ENCODE measurements around the gene SMOC2. TPM values are rescaled to one million over a fixed set of nuclear protein-coding genes. Genes with fewer than 3 reads are reported as not detected.
"Not testable (repeated sequence)": the region's sequence is repeated elsewhere in the genome, so short reads cannot be mapped to it uniquely, and the experiment has no call there.

SMOC2 gene
- total and polyA plus RNA-seq, 2 donors, result 61.1 to 176 TPM

GRCh38 chr6:168599118-168599494 is 158.1 kb downstream of the SMOC2 start:
- no peak overlapping the region for H3K4me3 ChIP-seq (ENCODE audit: low read depth, low read length)
- no peak overlapping the region for H3K27ac ChIP-seq (ENCODE audit: low read depth)
- no peaks in the 10 kb centered on the region for H3K4me1 ChIP-seq (ENCODE audit: insufficient read depth)
- WGBS, result 83% methylated on average over 4 of the region's 4 CpGs
- no peak for DNase-seq (ENCODE audit: extremely low spot score)
- H3K36me3 ChIP-seq (ENCODE audit: insufficient read depth), result no peaks in the 10 kb centered on the region

GRCh38 chr6:168599769-168600330 is 158.9 kb downstream of the SMOC2 start:
- H3K4me3 ChIP-seq (ENCODE audit: low read depth, low read length), result no peak overlapping the region
- 98% methylated on average over 11 of the region's 11 CpGs for WGBS
- no peaks in the 10 kb centered on the region for H3K36me3 ChIP-seq (ENCODE audit: insufficient read depth)
- no peak for DNase-seq (ENCODE audit: extremely low spot score)
- no peak overlapping the region for H3K27ac ChIP-seq (ENCODE audit: low read depth)
- no peaks in the 10 kb centered on the region for H3K4me1 ChIP-seq (ENCODE audit: insufficient read depth)

GRCh38 chr6:168600381-168600780 is 159.4 kb downstream of the SMOC2 start:
- no peak for DNase-seq (ENCODE audit: extremely low spot score)
- WGBS, result 96% methylated on average over 11 of the region's 11 CpGs
- Histone ChIP-seq H3K4me3 (ENCODE audit: low read depth, low read length) (no peak overlapping the region), H3K4me1 (ENCODE audit: insufficient read depth) (no peaks in the 10 kb centered on the region), H3K36me3 (ENCODE audit: insufficient read depth) (no peaks in the 10 kb centered on the region), H3K27ac (ENCODE audit: low read depth) (no peak overlapping the region)

- Histone ChIP-seq H3K4me1 (ENCODE audit: insufficient read depth) (no peaks in the 10 kb centered on the region), H3K27ac (ENCODE audit: low read depth) (no peak overlapping the region), H3K4me3 (ENCODE audit: low read depth, low read length) (no peak overlapping the region), H3K36me3 (ENCODE audit: insufficient read depth) (no peaks in the 10 kb centered on the region)
- DNase-seq (ENCODE audit: extremely low spot score), result no peak
- 68% methylated on average over 17 of the region's 17 CpGs for WGBS
These were observed 160.1 kb downstream of the SMOC2 start for GRCh38 chr6:168601111-168601510.

- DNase-seq (ENCODE audit: extremely low spot score), result no peak
- H3K4me3 ChIP-seq (ENCODE audit: low read depth, low read length), result no peak overlapping the region
These were observed 160.6 kb downstream of the SMOC2 start for GRCh38 chr6:168601546-168601945.

GRCh38 chr6:168602576-168602975 is 161.6 kb downstream of the SMOC2 start:
- Histone ChIP-seq H3K36me3 (ENCODE audit: insufficient read depth) (no peaks in the 10 kb centered on the region), H3K4me3 (ENCODE audit: low read depth, low read length) (no peak overlapping the region), H3K4me1 (ENCODE audit: insufficient read depth) (no peaks in the 10 kb centered on the region), H3K27ac (ENCODE audit: low read depth) (no peak overlapping the region)
- WGBS, result 91% methylated on average over 4 of the region's 4 CpGs
- no peak for DNase-seq (ENCODE audit: extremely low spot score)

More at GRCh38 chr6:168601546-168601945, 160.6 kb downstream of the SMOC2 start:
- Histone ChIP-seq H3K27ac (ENCODE audit: low read depth) (no peak overlapping the region), H3K36me3 (ENCODE audit: insufficient read depth) (no peaks in the 10 kb centered on the region), H3K4me1 (ENCODE audit: insufficient read depth) (no peaks in the 10 kb centered on the region)
- 53% methylated on average over 10 of the region's 10 CpGs for WGBS

- no peak overlapping the region for H3K4me3 ChIP-seq (ENCODE audit: low read depth, low read length)
- WGBS, result 80% methylated on average over 4 of the region's 4 CpGs
- H3K27ac ChIP-seq (ENCODE audit: low read depth), result no peak overlapping the region
- H3K4me1 ChIP-seq (ENCODE audit: insufficient read depth), result no peaks in the 10 kb centered on the region
- H3K36me3 ChIP-seq (ENCODE audit: insufficient read depth), result no peaks in the 10 kb centered on the region
- no peak for DNase-seq (ENCODE audit: extremely low spot score)
These were observed 162.2 kb downstream of the SMOC2 start for GRCh38 chr6:168603234-168603633.

GRCh38 chr6:168605964-168606363 is 165.0 kb downstream of the SMOC2 start:
- 75% methylated on average over 7 of the region's 7 CpGs for WGBS
- DNase-seq (ENCODE audit: extremely low spot score), result no peak
- no peak overlapping the region for H3K27ac ChIP-seq (ENCODE audit: low read depth)
- H3K4me3 ChIP-seq (ENCODE audit: low read depth, low read length), result no peak overlapping the region
- no peaks in the 10 kb centered on the region for H3K36me3 ChIP-seq (ENCODE audit: insufficient read depth)
- no peaks in the 10 kb centered on the region for H3K4me1 ChIP-seq (ENCODE audit: insufficient read depth)

- WGBS, result 96% methylated on average over 16 of the region's 16 CpGs
- H3K4me1 ChIP-seq (ENCODE audit: insufficient read depth), result no peaks in the 10 kb centered on the region
- no peak overlapping the region for H3K27ac ChIP-seq (ENCODE audit: low read depth)
- no peak overlapping the region for H3K4me3 ChIP-seq (ENCODE audit: low read depth, low read length)
- H3K36me3 ChIP-seq (ENCODE audit: insufficient read depth), result no peaks in the 10 kb centered on the region
- DNase-seq (ENCODE audit: extremely low spot score), result no peak
These were observed 165.7 kb downstream of the SMOC2 start for GRCh38 chr6:168606722-168607121.

- no peaks in the 10 kb centered on the region for H3K4me1 ChIP-seq (ENCODE audit: insufficient read depth)
- WGBS, result 54% methylated on average over 15 of the region's 15 CpGs
- no peaks in the 10 kb centered on the region for H3K36me3 ChIP-seq (ENCODE audit: insufficient read depth)
- H3K27ac ChIP-seq (ENCODE audit: low read depth), result no peak overlapping the region
- H3K4me3 ChIP-seq (ENCODE audit: low read depth, low read length), result no peak overlapping the region
- DNase-seq (ENCODE audit: extremely low spot score), result no peak
These were observed 166.5 kb downstream of the SMOC2 start for GRCh38 chr6:168607272-168608112.

- WGBS, result 86% methylated on average over 11 of the region's 11 CpGs
These were observed 167.1 kb downstream of the SMOC2 start for GRCh38 chr6:168608113-168608400.

GRCh38 chr6:168609026-168609685 is 168.2 kb downstream of the SMOC2 start:
- no peak for DNase-seq (ENCODE audit: extremely low spot score)
- no peak overlapping the region for H3K4me3 ChIP-seq (ENCODE audit: low read depth, low read length)
- 64% methylated on average over 13 of the region's 13 CpGs for WGBS
- H3K36me3 ChIP-seq (ENCODE audit: insufficient read depth), result no peaks in the 10 kb centered on the region
- H3K4me1 ChIP-seq (ENCODE audit: insufficient read depth), result no peaks in the 10 kb centered on the region
- H3K27ac ChIP-seq (ENCODE audit: low read depth), result no peak overlapping the region

More at GRCh38 chr6:168608113-168608400, 167.1 kb downstream of the SMOC2 start:
- Histone ChIP-seq H3K4me1 (ENCODE audit: insufficient read depth) (no peaks in the 10 kb centered on the region), H3K27ac (ENCODE audit: low read depth) (no peak overlapping the region), H3K36me3 (ENCODE audit: insufficient read depth) (no peaks in the 10 kb centered on the region), H3K4me3 (ENCODE audit: low read depth, low read length) (no peak overlapping the region)
- DNase-seq (ENCODE audit: extremely low spot score), result no peak

- no peak overlapping the region for H3K27ac ChIP-seq (ENCODE audit: low read depth)
- DNase-seq (ENCODE audit: extremely low spot score), result no peak
- H3K4me1 ChIP-seq (ENCODE audit: insufficient read depth), result no peaks in the 10 kb centered on the region
- H3K36me3 ChIP-seq (ENCODE audit: insufficient read depth), result no peaks in the 10 kb centered on the region
- H3K4me3 ChIP-seq (ENCODE audit: low read depth, low read length), result no peak overlapping the region
- WGBS, result 74% methylated on average over 9 of the region's 9 CpGs
These were observed 169.0 kb downstream of the SMOC2 start for GRCh38 chr6:168609914-168610490.

GRCh38 chr6:168610966-168611365 is 170.0 kb downstream of the SMOC2 start:
- H3K4me1 ChIP-seq (ENCODE audit: insufficient read depth); DNase-seq (ENCODE audit: extremely low spot score); H3K27ac ChIP-seq (ENCODE audit: low read depth); H3K4me3 ChIP-seq (ENCODE audit: low read depth, low read length); H3K36me3 ChIP-seq (ENCODE audit: insufficient read depth): not testable (repeated sequence)
- WGBS, result 93% methylated on average over 11 of the region's 12 CpGs

Data from urinary bladder (tissue), 4 donors.